ENCODE measurements around the gene LTBP1.

Gene LTBP1

DNA sequence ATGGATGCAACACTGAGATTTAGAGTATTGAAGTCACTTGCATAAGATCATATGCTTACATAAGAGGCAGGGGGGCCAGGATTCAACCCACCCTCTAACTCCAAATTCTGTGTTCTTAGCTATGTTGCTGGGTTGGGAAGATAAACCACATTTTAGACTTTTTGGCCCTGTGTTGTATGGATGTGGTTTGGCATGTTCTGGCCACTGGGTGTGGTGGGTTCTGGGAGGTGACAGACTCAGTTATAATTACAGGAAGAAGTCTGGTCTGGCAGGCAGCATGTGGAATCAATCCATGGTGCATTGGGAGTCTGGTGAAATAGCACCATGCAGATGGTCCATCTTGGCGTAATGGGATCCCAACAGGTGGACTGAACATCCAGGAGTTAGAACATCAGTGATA lies 138.9 kb downstream of the LTBP1 start:
- TF ChIP-seq, protein P1, sequence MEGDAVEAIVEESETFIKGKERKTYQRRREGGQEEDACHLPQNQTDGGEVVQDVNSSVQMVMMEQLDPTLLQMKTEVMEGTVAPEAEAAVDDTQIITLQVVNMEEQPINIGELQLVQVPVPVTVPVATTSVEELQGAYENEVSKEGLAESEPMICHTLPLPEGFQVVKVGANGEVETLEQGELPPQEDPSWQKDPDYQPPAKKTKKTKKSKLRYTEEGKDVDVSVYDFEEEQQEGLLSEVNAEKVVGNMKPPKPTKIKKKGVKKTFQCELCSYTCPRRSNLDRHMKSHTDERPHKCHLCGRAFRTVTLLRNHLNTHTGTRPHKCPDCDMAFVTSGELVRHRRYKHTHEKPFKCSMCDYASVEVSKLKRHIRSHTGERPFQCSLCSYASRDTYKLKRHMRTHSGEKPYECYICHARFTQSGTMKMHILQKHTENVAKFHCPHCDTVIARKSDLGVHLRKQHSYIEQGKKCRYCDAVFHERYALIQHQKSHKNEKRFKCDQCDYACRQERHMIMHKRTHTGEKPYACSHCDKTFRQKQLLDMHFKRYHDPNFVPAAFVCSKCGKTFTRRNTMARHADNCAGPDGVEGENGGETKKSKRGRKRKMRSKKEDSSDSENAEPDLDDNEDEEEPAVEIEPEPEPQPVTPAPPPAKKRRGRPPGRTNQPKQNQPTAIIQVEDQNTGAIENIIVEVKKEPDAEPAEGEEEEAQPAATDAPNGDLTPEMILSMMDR (IDR thresholded peaks at IDR 0.05; ENCODE audit: borderline replicate concordance, insufficient read depth, low read depth, low read length) = no peak

DNA sequence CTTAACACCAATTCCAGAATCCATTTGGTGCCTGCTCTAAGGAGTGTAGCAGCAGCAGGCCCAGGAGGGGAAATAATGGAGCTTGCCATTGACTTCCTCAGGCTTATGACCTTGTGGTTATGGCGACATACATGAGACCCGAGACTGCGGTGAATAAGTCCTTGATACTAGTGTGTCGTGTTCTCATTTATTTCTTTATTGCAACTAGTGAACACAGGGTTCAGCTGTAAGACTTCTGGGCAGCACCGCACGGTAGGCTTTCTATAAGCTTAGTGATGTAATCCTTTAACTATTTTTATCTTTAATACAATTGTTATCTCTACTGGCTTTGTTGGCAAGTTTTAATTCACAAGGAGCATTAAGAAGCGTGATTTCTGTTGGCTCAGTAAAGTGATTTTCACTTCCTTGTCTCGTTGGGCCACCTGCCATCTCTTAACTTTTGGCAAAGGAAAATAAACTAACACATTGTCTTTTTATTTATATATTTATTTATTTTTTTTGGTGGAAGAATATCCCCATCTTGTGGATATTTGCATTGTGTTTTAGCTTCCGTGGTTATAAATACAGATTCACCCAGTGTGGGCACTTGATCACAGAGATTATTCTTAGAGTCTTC lies 139.8 kb downstream of the LTBP1 start:
- H3K4me3 ChIP-seq (ENCODE audit: low read depth, low read length) = no peak overlapping the region
- TF ChIP-seq, protein P1 (IDR thresholded peaks at IDR 0.05; ENCODE audit: borderline replicate concordance, insufficient read depth, low read depth, low read length) = no peak

More for the DNA sequence above, 138.9 kb downstream of the LTBP1 start:
- no peak overlapping the region for H3K4me3 ChIP-seq (ENCODE audit: low read depth, low read length)

DNA sequence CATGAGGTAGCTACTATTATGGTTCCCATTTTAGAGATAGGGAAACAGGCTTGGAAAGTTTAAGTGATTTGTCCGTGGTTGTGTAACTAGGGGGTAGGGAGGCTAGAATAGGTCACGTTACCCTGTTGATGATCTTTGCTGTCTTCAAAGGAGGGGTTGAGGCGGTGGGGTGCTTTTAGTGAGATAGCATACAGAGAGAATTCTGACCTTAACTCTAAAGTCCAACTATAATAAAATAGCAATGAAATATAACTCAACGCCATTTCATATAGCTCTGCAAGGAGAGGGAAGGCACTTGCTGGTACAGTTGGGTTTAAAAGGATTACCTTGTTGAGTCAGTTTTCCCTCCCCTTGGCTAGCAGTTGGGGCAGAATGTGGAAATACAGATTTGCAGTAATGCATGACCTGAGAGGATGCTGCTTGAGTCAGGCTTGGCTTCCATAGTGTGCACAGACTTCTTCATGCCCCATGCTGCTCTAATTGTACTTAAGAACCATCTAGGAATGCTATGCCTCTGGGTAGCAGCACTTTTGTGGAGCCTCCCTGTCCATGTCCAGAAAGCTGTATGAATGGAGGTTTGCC lies 143.9 kb downstream of the LTBP1 start:
- no peak overlapping the region for H3K4me3 ChIP-seq (ENCODE audit: low read depth, low read length)
- TF ChIP-seq, protein P1 (IDR thresholded peaks at IDR 0.05; ENCODE audit: borderline replicate concordance, insufficient read depth, low read depth, low read length) = no peak

DNA sequence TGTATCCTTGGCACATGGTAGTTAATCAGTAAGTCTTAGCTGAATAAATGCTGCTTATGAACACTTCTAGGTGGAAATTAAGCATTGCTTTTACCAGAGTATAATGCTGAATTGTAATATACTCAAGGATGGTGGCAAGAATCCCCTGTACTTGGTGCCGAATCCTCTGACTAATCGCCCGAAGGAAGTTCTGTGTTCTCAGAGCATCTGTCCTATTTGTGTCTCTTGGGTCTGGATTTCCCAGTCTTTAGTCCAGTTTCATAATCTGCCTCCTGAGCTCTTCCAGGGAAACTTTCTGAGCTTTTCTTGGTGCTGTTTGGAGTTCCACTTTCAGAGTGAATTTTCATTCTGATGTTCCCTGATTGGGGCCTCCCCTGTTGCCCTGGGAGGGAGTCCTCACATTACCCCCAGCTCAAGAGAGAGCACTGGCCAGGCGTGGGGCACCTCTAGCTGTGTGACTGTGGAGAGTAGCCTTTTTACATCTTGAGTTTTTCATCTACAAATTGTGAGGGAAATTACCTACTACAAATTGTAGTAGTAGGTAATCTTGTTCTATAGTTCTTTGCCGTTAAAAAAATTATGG lies 144.9 kb downstream of the LTBP1 start:
- no peak overlapping the region for H3K4me3 ChIP-seq (ENCODE audit: low read depth, low read length)
- TF ChIP-seq, protein P1 (IDR thresholded peaks at IDR 0.05; ENCODE audit: borderline replicate concordance, insufficient read depth, low read depth, low read length) = no peak

DNA sequence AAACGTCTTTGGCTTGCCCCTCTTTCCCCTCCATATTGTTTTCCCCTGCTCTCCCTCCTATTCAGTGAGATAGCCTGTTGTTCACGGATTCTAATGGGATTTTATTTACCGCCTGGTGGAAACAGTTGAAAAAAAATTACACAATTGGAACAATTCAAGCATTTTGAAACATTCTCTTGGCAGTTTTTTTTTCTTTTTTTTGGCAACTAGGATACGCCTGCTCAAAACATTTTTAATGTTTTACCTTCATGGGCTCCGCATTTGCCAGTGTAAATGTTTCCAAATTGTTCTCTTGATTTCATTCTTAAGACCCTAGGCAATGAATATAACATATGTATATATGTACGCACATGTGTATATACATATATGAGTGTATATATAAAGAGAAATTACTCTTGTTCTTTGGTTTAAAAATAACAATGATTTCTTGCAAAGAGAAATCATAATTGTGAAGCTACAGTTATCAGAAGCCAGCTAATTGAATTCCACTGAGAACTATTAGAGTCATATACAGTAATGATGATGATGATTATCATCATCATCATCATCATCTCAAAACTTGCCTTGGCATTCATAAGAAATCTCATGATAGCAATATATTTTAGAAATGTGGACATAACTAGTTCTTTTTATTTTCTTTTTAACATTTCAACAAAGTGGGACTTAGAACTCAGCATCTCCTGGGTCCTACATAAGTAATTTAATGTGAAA lies 146.7 kb downstream of the LTBP1 start:
- TF ChIP-seq, protein P1 (IDR thresholded peaks at IDR 0.05; ENCODE audit: borderline replicate concordance, insufficient read depth, low read depth, low read length) = no peak
- H3K4me3 ChIP-seq (ENCODE audit: low read depth, low read length) = no peak overlapping the region

DNA sequence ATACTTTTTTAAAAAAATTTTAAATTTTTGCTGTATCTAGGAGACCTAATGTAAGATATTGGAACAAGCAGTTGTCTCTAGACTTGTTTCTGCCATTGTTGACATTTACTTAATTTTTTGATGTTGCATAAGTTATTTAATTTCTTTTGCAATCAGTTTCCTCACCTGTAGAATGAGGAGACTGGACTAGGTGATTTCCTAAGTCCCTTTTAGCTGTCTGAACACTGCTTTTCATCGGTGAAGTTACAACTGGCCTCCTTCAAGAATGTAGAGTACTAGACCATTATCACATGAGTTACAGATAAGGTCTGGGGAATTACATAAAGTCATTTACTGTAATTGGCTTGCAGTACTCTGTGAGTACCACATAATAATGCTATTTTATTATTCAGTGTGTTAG lies 147.6 kb downstream of the LTBP1 start:
- TF ChIP-seq, protein P1 (IDR thresholded peaks at IDR 0.05; ENCODE audit: borderline replicate concordance, insufficient read depth, low read depth, low read length) = no peak
- H3K4me3 ChIP-seq (ENCODE audit: low read depth, low read length) = no peak overlapping the region

Data from GM12875 (cell line).